Right hindlimb (tissue), 1 donor: ENCODE data around the gene EFCAB12.
"Not testable (repeated sequence)": the region's sequence is repeated elsewhere in the genome, so short reads cannot be mapped to it uniquely, and the experiment has no call there.

Experiments
- DNase-seq: peaks from one replicate; pipeline ENCODE4 v3.0.0-alpha.2; 2018

Gene EFCAB12

GRCh38 chr3:129363356-129363755, 65.1 kb downstream of the EFCAB12 start:
- not testable (repeated sequence) for DNase-seq

GRCh38 chr3:129360705-129361460, 67.6 kb downstream of the EFCAB12 start:
- DNase-seq: no peak

GRCh38 chr3:129360171-129360611, 68.2 kb downstream of the EFCAB12 start:
- no peak for DNase-seq

GRCh38 chr3:129358772-129359371, 69.6 kb downstream of the EFCAB12 start:
- no peak for DNase-seq

GRCh38 chr3:129358177-129358771, 70.2 kb downstream of the EFCAB12 start:
- no peak for DNase-seq

GRCh38 chr3:129357616-129358015, 70.8 kb downstream of the EFCAB12 start:
- DNase-seq: no peak

- DNase-seq: no peak
Observed at GRCh38 chr3:129356756-129357425, 71.5 kb downstream of the EFCAB12 start.

- no peak for DNase-seq
Observed at GRCh38 chr3:129353589-129353941, 74.9 kb downstream of the EFCAB12 start.

- peak; percentile 34 for DNase-seq
Observed at GRCh38 chr3:129352650-129353588, 75.5 kb downstream of the EFCAB12 start.

GRCh38 chr3:129352045-129352444, 76.4 kb downstream of the EFCAB12 start:
- no peak for DNase-seq
